ENCODE measurements around the gene SLC4A11.

- TF ChIP-seq CTCF (IDR thresholded peaks at IDR 0.05), result no peak
- TF ChIP-seq POLR2A (IDR thresholded peaks at IDR 0.05), result no peak
Measured at GRCh38 chr20:3238616-3239025, 369 bp downstream of the SLC4A11 start.
